ENCODE results near the gene CFAP46.

DNA sequence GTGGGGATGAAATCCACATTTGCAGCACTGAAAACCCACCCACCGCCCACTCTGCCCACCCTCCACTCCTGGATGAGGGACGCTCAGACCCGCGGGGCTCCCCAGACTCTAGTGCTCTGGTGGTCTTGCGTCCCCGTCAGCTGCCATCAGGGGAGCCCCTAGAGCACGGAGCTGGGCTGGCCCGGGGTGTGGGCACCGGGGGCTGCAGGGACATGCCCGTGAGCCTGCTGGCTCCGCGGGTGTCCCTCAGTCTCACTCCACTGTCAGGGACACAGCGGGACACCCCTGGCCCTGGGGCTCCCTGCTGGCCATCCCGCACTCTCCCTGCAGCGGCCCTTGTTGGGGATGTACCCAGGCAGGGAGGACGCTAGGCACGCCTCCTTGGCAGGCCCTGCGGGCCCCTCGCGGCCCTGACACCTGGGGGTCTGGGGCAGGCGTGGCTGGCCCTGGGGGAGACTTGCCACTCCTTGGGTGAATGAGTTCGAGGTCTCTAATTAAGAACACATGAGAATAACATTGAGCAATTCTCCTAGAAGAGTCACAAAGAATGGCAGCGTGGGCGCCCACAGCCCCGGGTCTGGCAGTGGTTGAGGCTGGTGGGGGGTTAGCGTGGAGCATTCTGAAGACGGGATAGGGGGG lies 64.2 kb downstream of the CFAP46 start:
- TF ChIP-seq TAF1 (IDR thresholded peaks at IDR 0.05; ENCODE audit: borderline replicate concordance, insufficient read depth, low read length) (no peak), FOXP2 (optimal IDR thresholded peaks at IDR 0.05; ENCODE audit: borderline replicate concordance, extremely low read depth, extremely low read length, insufficient read depth) (no peak)
- TF ChIP-seq, protein P1, sequence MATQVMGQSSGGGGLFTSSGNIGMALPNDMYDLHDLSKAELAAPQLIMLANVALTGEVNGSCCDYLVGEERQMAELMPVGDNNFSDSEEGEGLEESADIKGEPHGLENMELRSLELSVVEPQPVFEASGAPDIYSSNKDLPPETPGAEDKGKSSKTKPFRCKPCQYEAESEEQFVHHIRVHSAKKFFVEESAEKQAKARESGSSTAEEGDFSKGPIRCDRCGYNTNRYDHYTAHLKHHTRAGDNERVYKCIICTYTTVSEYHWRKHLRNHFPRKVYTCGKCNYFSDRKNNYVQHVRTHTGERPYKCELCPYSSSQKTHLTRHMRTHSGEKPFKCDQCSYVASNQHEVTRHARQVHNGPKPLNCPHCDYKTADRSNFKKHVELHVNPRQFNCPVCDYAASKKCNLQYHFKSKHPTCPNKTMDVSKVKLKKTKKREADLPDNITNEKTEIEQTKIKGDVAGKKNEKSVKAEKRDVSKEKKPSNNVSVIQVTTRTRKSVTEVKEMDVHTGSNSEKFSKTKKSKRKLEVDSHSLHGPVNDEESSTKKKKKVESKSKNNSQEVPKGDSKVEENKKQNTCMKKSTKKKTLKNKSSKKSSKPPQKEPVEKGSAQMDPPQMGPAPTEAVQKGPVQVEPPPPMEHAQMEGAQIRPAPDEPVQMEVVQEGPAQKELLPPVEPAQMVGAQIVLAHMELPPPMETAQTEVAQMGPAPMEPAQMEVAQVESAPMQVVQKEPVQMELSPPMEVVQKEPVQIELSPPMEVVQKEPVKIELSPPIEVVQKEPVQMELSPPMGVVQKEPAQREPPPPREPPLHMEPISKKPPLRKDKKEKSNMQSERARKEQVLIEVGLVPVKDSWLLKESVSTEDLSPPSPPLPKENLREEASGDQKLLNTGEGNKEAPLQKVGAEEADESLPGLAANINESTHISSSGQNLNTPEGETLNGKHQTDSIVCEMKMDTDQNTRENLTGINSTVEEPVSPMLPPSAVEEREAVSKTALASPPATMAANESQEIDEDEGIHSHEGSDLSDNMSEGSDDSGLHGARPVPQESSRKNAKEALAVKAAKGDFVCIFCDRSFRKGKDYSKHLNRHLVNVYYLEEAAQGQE (IDR thresholded peaks at IDR 0.05; ENCODE audit: insufficient read depth in 1 of 2, low read depth in 2 of 2, low read length in 2 of 2), result no peak
